HUES48 (cell line): ENCODE data around the gene HEPN1.

Experiments
- H3K27ac ChIP-seq: one replicate; pipeline ENCODE4 v1.7.0; 2013; ENCODE audit warnings: low read depth, low read length, inconsistent platforms
- H3K27me3 ChIP-seq: 2 replicates; pipeline ENCODE4 v1.6.1; 2013; ENCODE audit warnings: mild to moderate bottlenecking, low read length; ENCODE audit not compliant: control insufficient read depth, insufficient read depth
- H3K36me3 ChIP-seq: 2 replicates; pipeline ENCODE4 v1.6.1; 2013; ENCODE audit warnings: low read length; ENCODE audit not compliant: control insufficient read depth, insufficient read depth
- H3K4me1 ChIP-seq: 2 replicates; pipeline ENCODE4 v1.6.1; 2013; ENCODE audit warnings: mild to moderate bottlenecking, low read length; ENCODE audit not compliant: control insufficient read depth, insufficient read depth
- H3K4me3 ChIP-seq: 2 replicates; pipeline ENCODE4 v1.5.1; 2013; ENCODE audit warnings: mild to moderate bottlenecking, low read depth, low read length
- H3K9ac ChIP-seq: 2 replicates; pipeline ENCODE4 v1.6.1; 2013; ENCODE audit warnings: mild to moderate bottlenecking, low read depth, low read length, moderate library complexity
- H3K9me3 ChIP-seq: 2 replicates; pipeline ENCODE4 v1.6.1; 2013; ENCODE audit warnings: low read length; ENCODE audit not compliant: control insufficient read depth, insufficient read depth

The HEPN1 gene

DNA sequence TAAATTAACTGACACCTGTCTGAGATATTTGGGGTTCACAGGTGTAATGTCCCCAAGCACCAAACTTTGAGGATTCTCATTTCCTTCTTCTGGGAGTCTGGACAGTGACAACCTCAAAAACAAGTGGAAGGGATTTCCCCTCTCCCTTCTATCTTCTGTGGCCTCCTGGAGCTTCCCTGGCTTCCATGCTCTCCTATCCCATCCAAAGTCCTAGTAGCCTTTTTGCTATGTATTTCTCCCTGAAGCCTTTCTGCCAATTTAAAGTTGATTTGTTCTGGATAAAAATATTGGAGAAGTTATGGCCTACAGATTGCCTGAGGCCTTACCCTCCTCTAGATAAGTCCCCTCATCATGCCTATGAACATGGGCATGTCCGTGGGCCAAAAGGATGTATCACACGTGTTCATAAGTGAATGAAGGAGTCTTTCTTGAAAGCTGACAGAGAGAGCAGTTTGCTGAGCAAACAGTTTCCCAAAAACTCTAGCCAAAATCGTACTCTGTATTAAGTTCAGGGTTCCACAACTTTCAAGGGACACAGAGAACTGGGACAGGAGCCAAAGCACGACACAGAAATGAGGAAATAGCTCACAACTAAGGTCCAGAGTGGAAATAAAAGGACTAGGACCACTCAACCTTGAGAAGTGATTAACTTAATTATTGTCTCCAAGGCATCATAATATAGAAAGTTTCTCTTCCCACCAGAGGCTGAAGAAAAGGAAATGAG, 10.1 kb downstream of the HEPN1 start:
- H3K27ac ChIP-seq: no peak overlapping the region
- no peaks in the 10 kb centered on the region for H3K36me3 ChIP-seq
- H3K9ac ChIP-seq: no peak overlapping the region
- no peaks in the 10 kb centered on the region for H3K4me1 ChIP-seq
- no peak overlapping the region for H3K4me3 ChIP-seq
- H3K9me3 ChIP-seq: no peaks in the 10 kb centered on the region
- peaks cover 7% of the 10 kb centered on the region; the same call in 1 of the 2 replicates for H3K27me3 ChIP-seq

DNA sequence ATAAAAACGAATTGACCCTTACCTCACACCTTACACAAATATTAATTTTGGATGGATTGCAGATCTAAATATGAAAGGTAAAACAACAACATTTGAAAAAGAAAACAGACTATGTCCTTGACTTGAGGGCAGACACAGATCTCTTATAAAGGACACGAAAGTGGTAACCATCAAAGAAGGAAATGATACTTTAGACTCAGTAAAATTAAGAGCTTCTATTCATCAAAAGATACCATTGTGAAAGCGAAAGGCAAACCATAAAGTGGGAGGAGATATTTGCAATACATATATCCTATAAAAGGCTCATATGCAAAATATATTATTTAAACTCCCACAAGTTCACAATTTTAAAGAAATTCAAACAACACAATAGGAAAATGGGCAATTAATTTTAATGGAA, 11.7 kb downstream of the HEPN1 start:
- Histone ChIP-seq H3K27ac (no peak overlapping the region), H3K9ac (no peak overlapping the region), H3K4me1 (peaks cover 4% of the 10 kb centered on the region)

DNA sequence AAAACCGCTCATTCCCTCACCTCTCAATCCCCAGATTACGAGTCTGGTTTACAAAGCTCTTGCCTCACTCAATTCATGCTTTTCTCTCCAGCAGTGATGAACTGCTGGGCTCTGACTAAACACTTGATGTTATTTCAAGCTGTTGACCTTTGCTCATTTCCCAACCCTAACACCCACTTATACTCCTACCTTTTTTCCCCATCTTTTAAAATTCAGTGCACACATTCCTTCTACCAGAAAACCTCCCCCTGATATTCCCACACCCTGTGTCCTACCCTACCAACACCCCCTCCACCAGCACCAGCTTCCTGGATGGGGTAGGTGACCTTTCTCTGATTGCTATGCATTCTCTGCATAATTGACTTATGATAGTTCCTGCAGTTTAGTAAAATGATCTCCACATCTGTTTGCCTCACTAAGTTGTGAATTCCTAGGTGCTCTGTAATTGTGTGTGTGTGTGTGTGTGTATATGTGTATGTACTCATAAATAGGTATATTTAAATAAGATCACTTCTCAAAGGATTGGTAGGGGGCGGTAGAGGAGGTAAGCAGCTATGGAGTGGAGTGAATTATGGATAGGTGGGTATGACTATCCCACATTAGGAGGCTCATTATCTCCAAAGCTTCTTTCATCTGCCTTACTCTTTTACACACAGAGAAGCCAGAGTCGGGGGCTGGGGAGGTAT, 16.0 kb downstream of the HEPN1 start:
- Histone ChIP-seq H3K9me3 (no peaks in the 10 kb centered on the region), H3K27me3 (0 out of 2 replicates have a peak, but pooled peaks cover 11% of the 10 kb centered on the region), H3K9ac (no peak overlapping the region), H3K4me3 (no peak overlapping the region), H3K36me3 (no peaks in the 10 kb centered on the region), H3K4me1 (peaks cover 4% of the 10 kb centered on the region), H3K27ac (no peak overlapping the region)

More for the DNA sequence above, 11.7 kb downstream of the HEPN1 start:
- H3K4me3 ChIP-seq: no peak overlapping the region
- no peaks in the 10 kb centered on the region for H3K36me3 ChIP-seq
- H3K27me3 ChIP-seq: no peaks in the 10 kb centered on the region
- no peaks in the 10 kb centered on the region for H3K9me3 ChIP-seq

DNA sequence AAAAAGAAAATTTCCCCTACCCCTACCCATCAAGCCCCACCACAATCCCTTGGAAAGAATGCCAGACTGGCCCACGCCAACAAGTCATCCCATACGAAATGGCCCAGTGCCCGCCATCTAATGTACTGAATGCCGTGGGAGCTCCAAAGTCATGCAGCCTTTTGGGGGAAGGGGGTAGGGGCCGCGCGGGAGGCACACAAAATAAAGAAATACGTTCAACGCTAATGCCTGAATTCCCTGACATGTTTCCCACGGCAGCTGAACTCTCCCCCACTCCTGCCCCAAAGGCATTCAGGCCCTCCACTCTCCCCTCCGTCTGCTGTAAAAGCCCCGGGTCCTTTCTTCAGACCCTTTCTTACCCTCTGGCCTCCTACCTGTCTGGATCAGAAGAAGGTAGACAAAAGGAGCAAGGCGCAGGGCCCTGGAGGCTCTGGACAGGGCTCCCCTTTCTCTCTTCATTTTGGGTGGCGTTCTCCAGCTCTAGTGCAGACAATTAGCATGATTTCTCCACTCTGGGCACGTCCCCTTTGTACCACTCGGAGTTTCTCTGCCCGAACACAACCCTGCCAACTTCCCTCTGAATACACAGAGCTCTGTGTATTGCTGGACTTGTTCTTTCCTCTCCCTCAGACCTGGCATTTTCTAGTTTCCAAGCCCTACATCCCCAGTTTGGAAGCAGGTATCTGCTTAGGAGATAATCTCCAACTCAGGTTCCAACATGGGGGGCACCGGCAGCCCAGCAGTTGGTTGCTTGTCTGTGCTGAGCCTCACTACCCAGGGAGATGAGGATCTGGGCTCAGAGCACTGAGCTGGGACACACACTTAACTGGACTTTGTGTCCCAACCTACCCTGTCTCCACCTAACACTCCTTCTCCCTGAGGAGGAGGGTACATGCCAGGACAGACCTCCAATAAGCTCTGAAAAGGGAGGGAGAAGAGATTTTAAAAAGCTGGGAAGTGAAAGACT, 16.8 kb downstream of the HEPN1 start, which contains the start of gene HEPACAM:
Gene HEPACAM (minus strand): TSS at position 500 of the 967 bp plus-strand sequence. CDS start 41 bp downstream, at position 459.
- Histone ChIP-seq H3K9ac (no peak within 1 kb of the TSS), H3K4me1 (peaks cover 4% of the 10 kb centered on the region), H3K36me3 (no peaks in the 10 kb centered on the region), H3K4me3 (no peak within 1 kb of the TSS), H3K9me3 (no peaks in the 10 kb centered on the region), H3K27me3 (0 out of 2 replicates have a peak, but pooled peaks cover 11% of the 10 kb centered on the region), H3K27ac (no peak within 1 kb of the TSS)

DNA sequence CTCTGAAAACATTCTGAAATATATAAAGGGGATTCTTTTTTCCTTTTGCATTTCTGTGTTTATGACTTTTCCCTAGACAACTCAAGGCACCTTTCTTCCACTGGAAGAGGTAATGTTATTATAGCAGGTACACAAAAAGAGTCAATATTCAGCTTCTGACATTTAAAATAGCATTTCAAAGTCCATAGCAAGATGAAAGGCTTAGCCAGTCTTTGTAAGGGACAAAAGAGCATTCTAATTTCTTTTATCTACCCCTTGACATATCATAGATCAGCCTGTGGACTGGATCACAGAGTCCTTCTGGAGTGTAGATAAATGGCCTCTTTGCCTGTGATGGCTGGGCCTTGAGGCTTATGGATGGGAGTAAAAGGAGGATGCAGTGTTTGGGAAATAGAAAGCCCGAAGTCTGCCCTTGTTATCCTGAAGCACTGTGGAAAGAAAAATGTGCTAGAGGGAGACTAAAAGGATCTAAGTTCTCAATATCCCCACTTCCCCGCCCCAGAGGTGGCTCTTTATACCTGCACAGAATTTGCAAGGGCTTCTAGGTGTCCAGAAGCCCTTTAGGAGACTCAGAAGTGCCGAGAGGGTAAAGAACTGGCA, 18.4 kb downstream of the HEPN1 start:
- Histone ChIP-seq H3K27ac (no peak overlapping the region), H3K36me3 (no peaks in the 10 kb centered on the region), H3K27me3 (0 out of 2 replicates have a peak, but pooled peaks cover 11% of the 10 kb centered on the region), H3K4me3 (no peak overlapping the region), H3K4me1 (peaks cover 4% of the 10 kb centered on the region), H3K9ac (no peak overlapping the region), H3K9me3 (no peaks in the 10 kb centered on the region)

DNA sequence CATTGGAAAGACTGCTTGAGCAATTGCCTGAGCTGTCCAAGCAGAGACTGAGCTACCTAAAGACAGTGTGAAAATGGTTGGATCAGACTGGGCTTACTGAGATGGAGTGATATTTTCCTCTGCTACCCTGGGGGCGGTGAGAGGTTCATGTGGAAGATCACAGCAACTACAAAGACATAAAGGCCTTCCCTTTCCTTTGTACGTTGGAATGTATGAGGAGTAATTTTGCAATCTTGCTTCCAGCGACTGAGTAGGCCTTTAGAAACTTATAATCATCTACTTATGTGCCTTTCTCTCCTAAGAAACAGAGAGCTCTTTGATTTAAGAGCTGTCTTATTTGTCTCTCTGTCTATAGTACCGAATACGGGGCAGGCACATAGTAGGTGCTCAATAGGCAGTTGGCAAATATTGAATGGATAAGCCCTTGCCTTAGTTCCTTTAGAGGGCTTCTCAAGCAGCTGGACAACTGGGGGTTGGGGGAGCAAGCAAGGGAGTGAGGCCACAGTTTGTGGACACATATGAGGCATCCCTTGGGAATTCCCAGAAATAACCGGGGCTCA, 19.2 kb downstream of the HEPN1 start:
- no peak overlapping the region for H3K9ac ChIP-seq
- peaks cover 4% of the 10 kb centered on the region for H3K4me1 ChIP-seq
- no peaks in the 10 kb centered on the region for H3K9me3 ChIP-seq
- H3K27me3 ChIP-seq: 0 out of 2 replicates have a peak, but pooled peaks cover 11% of the 10 kb centered on the region
- H3K27ac ChIP-seq: no peak overlapping the region
- no peak overlapping the region for H3K4me3 ChIP-seq
- no peaks in the 10 kb centered on the region for H3K36me3 ChIP-seq

DNA sequence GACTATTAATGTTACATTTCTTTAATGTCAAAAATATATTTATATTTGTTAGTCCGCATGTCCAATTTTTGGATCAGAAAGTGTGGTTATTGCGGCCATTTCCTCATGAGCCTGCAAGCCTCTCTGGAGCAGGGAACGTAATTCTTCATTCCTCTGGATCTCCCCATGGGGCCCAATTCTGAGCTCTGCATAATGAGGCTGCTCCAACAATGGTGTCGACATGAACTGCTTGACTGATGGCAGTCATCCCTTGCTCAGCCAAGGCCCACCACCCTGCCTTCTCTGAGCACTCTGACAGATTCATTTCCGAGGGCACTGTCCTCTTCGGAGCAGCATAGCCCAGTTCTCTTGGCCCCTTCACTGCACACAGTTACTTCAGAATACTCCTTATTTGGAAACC, 19.9 kb downstream of the HEPN1 start:
- Histone ChIP-seq H3K4me3 (no peak overlapping the region), H3K4me1 (peaks cover 4% of the 10 kb centered on the region), H3K27ac (no peak overlapping the region), H3K36me3 (no peaks in the 10 kb centered on the region), H3K9ac (no peak overlapping the region), H3K9me3 (no peaks in the 10 kb centered on the region), H3K27me3 (0 out of 2 replicates have a peak, but pooled peaks cover 11% of the 10 kb centered on the region)

DNA sequence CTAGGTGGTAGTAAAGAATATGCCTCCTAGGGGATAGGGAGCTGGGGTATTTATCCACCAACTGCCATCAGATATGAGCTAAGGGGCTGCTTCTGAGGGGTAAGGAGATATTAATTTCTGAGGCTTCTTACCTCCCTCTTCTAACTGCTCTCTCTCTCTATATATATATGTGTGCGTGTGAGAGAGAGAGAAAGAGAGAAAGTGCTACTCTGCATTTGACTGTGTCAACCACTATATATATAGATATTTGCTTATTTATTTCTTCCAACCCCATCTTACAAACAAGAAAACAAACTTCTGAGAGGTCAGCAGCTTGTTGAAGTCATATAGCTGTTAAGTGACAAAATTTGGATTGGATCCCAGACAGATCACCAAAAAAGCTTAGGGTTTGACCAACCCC, 22.7 kb downstream of the HEPN1 start:
- 0 out of 2 replicates have a peak, but pooled peaks cover 2% of the 10 kb centered on the region for H3K27me3 ChIP-seq
- H3K9ac ChIP-seq: no peak overlapping the region
- no peak overlapping the region for H3K4me3 ChIP-seq
- no peaks in the 10 kb centered on the region for H3K4me1 ChIP-seq
- H3K9me3 ChIP-seq: no peaks in the 10 kb centered on the region
- H3K36me3 ChIP-seq: no peaks in the 10 kb centered on the region
- H3K27ac ChIP-seq: no peak overlapping the region

DNA sequence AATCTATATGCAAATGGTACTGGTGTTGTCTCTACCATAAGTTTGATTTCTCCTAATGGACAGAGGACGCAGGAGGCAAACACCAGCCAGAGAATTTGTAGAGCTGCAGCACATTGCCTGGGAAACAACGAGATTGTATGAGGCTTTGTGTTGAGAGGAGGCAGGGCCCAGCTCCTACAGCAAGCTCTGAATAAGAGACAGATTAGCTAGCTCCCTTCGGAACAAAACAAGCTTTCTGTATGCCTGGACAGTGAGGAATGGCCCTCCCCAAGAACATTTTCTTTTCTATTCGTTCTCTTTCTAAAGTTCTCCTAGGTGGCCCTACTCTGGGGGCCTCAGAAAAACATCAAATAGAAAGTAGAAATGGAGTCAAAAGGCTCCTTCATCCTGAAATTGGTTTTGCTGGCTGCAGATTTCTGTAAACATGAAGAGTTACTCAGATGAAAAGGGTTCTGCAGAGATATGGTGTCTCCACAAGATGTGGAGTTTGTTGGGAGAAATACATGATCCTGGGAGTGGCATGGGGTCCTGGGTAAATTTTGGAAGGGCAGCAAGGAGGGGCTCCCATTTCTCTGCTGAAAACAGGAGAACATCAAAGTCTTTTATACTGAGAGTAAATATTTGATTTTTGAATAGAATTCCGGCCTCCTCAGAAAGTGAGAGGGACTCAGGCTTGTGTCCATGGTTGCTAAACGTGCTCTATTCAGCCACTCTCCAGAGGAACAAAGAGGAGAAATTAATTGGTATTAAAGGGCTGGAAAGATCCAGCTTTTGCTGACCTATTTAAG, 23.6 kb downstream of the HEPN1 start:
- H3K27me3 ChIP-seq: no peaks in the 10 kb centered on the region
- H3K36me3 ChIP-seq: no peaks in the 10 kb centered on the region
- H3K27ac ChIP-seq: no peak overlapping the region
- H3K9me3 ChIP-seq: no peaks in the 10 kb centered on the region
- H3K9ac ChIP-seq: no peak overlapping the region
- no peaks in the 10 kb centered on the region for H3K4me1 ChIP-seq
- H3K4me3 ChIP-seq: no peak overlapping the region
